ENCODE measurements around the gene PFAS.

GRCh38 chr17:8272421-8272820, 23.3 kb downstream of the PFAS start:
- no peak for TF ChIP-seq CTCF (IDR thresholded peaks at IDR 0.05)
- no peak for TF ChIP-seq POLR2A (IDR thresholded peaks at IDR 0.05)
- TF ChIP-seq POLR2AphosphoS5 (IDR thresholded peaks at IDR 0.05), result no peak
- no peak for TF ChIP-seq EP300 (IDR thresholded peaks at IDR 0.05)

Data from gastroesophageal sphincter (tissue), 3 donors.